GM12875 (cell line): ENCODE measurements around the gene KIAA0753.

Experiments used
- H3K4me3 ChIP-seq: one replicate; pipeline ENCODE4 v1.5.1; 2011; ENCODE audit warnings: low read depth, low read length, control low read depth
- TF ChIP-seq, protein P1 (sequence below): IDR thresholded peaks from 2 replicates; pipeline ENCODE4 v1.5.1; 2011; ENCODE audit warnings: low read depth, mild to moderate bottlenecking, control low read depth, inconsistent platforms, low read length, moderate library complexity, borderline replicate concordance; ENCODE audit not compliant: insufficient read depth

The KIAA0753 gene

DNA sequence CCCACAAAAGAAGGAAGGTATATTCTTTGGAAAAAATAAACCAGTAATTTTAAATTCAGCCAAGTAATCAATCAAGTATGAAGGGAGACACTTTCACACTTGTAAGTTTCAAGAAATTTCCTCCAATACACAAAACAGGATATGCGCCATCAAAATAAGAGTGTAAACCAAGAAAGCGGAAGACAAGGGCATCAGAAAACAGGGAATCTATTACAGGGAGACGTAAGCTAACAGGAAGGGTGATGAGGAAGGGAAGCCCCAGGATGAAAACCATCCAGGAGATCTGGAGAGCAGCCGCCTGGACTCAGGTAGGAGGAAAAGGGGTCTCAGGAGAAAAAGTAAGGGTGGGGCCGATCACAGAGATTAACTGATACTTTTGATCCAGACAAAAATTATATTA, 52.3 kb downstream of the KIAA0753 start:
- TF ChIP-seq, protein P1, sequence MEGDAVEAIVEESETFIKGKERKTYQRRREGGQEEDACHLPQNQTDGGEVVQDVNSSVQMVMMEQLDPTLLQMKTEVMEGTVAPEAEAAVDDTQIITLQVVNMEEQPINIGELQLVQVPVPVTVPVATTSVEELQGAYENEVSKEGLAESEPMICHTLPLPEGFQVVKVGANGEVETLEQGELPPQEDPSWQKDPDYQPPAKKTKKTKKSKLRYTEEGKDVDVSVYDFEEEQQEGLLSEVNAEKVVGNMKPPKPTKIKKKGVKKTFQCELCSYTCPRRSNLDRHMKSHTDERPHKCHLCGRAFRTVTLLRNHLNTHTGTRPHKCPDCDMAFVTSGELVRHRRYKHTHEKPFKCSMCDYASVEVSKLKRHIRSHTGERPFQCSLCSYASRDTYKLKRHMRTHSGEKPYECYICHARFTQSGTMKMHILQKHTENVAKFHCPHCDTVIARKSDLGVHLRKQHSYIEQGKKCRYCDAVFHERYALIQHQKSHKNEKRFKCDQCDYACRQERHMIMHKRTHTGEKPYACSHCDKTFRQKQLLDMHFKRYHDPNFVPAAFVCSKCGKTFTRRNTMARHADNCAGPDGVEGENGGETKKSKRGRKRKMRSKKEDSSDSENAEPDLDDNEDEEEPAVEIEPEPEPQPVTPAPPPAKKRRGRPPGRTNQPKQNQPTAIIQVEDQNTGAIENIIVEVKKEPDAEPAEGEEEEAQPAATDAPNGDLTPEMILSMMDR, result no peak
- H3K4me3 ChIP-seq, result no peak overlapping the region

DNA sequence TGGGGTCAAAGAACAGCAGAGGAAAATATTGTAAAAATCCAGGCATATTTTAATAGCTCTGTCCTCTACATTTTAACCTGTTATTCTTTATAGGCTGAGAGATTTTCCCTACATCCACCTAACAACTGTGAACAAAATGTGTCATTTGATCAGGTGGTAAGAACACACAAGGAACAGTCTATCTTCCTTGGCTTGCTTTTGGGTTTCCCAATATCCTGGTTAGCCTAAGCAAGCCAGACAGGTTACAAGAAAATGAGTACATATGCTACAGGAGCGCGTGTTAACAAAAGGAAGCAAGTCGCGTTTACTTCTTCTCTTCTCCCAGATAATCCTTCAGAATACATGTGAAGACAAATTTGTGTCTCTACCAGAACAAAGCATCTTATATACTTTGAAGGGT, 53.2 kb downstream of the KIAA0753 start:
- H3K4me3 ChIP-seq, result no peak overlapping the region
- TF ChIP-seq, protein P1, result no peak

DNA sequence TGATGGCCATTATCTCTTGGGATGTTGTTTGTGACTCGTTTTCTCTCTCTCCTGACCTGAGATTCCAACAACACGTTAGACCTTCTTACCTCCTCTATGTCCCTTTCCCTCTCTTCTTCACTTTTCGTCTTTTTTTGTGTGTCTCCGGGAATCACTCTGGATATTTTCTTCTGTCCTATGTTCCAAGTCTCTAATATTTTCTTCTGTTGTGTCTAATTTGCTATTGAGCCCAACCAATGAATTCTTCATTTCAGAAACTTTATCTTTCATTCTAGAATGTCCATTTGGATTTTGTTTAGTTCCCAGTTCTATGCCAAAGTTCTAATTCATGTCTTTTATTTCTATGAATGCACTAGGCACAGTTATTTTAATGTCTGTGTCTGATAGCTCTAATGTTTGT, 57.1 kb downstream of the KIAA0753 start:
- no peak overlapping the region for H3K4me3 ChIP-seq
- TF ChIP-seq, protein P1, result no peak

DNA sequence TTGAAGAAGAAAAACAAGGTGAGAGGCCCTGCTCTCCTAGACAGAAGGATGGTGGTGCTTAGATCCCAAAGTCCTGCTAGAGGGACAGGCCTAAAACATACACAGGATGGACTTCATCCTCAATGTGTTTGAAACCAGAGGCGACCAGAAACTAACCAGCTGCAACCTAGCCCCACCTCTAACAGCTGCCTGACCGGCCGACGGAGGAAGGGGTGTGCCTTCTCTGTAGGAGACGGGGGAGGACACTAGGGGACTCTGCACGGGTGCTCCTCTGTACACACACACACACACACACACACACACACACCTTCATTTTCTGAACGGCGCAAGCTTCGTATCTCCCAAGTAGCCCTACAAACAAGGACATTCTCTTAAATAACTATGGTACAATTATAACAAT, 59.9 kb downstream of the KIAA0753 start:
- no peak overlapping the region for H3K4me3 ChIP-seq
- TF ChIP-seq, protein P1, result no peak

DNA sequence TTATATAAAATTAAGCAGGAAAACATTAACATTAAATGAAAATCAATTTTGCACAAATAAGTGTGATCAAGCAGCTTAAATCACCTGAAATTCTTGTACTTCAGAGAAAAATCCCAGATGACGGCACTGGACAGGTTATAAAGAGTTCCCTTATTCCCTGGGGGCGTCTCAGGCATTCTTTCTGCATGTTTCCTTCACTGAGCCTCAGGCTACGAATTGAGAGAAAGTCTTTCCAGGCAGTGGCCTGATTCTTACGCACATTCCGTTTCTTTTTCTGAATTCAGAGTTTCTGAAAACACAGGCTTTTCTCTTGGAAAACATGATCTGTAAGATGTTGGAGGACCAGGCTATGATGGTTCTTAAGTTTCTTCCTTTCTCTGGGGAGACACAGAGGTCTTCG, 62.0 kb downstream of the KIAA0753 start:
- no peak overlapping the region for H3K4me3 ChIP-seq
- TF ChIP-seq, protein P1, result no peak

DNA sequence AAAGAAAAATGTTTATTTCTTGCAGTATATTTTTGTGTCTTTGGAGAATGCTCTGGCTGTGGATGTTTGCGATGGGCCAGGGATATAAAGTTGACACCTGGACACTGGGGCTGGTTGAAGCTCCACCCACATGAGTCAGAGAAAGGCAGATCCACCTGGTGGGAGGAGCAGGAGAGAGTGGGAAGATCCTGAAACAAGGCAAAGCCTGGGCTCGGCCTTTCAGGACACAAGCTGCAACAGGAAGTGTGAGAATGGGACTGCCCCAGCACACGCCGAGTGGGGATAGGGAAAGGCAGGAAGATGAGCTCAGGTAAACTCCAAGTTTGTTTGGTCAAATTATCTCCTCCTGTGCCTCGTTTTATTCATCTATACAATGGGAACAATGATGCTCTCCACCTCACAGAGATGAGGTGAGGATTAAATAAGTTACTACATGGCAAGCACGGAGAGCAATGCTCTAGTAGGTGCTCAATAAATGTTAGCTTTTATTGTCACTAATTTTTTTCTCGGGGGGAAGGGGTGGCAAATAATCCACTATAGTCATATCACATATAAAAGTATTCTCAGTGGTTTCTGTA, 62.7 kb downstream of the KIAA0753 start:
- TF ChIP-seq, protein P1, result no peak
- no peak overlapping the region for H3K4me3 ChIP-seq

DNA sequence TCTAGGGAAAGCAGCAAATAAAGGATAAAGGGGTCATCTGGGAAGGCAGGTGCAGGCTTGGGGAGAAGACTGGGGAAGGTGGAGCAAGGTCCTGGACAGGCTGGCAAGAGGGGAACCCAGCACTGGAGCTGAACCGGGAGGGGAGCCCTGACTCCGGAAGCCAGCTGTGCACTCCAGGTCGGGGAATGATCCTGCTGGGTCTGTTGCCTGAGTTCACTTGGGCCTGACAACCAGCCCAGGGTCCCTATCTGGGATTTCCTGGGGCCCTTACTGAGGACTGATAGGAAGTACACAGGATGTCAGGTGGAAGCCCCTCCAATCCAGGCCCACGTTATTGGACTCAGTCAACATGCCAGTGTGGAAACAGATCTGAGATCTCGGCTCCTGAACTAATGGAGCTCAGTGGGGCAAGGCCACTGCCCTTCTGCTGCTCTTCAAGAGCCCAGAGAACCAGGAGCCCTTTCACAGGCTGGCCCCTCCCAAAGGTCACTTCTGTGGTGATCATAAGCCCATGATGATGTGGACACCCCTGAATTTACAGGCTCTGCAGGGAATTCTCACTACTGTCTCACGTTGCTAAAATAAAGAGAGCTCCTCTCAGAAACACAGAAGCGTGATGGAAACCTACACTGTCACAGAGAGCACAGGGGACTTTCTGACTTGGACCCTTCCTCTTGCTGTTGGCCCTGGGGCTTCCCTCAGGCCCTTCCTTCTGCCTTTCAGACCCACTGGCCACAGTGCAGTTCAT, 64.3 kb downstream of the KIAA0753 start:
- no peak overlapping the region for H3K4me3 ChIP-seq
- TF ChIP-seq, protein P1, result no peak
